Erythroblast (primary cell): ENCODE data around the gene BEAN1.

ENCODE experiments used
- GATA1 ChIP-seq: IDR thresholded peaks from 2 replicates; pipeline ENCODE4 v1.6.1; 2011; ENCODE audit warnings: low read depth, mild to moderate bottlenecking, control low read depth, low read length, moderate library complexity
- POLR2A ChIP-seq: IDR thresholded peaks from 2 replicates; pipeline ENCODE4 v1.6.1; 2011; ENCODE audit warnings: mild to moderate bottlenecking, low read length

DNA sequence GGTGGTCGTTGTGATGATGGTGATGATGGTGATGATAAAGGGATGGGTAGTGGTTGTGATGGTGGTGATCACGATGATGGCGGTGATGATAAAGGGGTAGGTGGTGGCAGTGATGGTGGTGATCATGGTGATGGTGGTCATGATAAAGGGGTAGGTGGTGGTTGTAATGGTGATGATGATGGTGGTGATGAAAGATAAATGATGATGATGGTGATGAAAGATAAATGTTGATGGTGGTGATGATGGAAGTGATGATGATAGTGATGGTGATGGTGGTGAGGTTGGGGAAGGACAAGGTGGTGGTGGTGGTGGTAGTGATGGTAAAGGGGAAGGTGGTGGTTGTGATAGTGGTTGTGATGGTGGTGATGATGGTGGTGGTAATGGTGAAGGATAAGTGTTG, 46.7 kb upstream of the BEAN1 start:
- TF ChIP-seq POLR2A (no peak), GATA1 (no peak)
